Right ventricle myocardium superior (tissue), 1 donor: Measurements from ENCODE around the gene GRIP2. TPM values are rescaled to one million over a fixed set of nuclear protein-coding genes. Genes with fewer than 3 reads are reported as not detected.

ENCODE experiments used
- ATAC-seq: fragments of 200-7000 bp; cut with Tn5 transposase; one replicate; pipeline ENCODE4 v1.9.1; 2020; ENCODE audit warnings: mild to moderate bottlenecking; ENCODE audit not compliant: poor library complexity
- DNase-seq: peaks from one replicate; pipeline ENCODE4 v3.0.0-alpha.2; 2020
- intact Hi-C: fragments of 100-400 bp; cut with DNase I; formaldehyde crosslinking; loops from one replicate; pipeline ENCODE4 v1.11.2; 2022
- total RNA-seq: library from RNA; stranded (reverse); fragmentation: NEBNext Ultra II Directional; extraction: Animal tissue kit (Norgen Biotek cat#: 25700); gene quantifications from one replicate; pipeline ENCODE4 v1.2.1, GENCODE V29; 2021
- donor health status: DM: no; HTN: yes; CAD: no; lungs with severe emphysema.

The GRIP2 gene
- total RNA-seq, 1 donor from 2014 or later: 40.1 TPM

DNA sequence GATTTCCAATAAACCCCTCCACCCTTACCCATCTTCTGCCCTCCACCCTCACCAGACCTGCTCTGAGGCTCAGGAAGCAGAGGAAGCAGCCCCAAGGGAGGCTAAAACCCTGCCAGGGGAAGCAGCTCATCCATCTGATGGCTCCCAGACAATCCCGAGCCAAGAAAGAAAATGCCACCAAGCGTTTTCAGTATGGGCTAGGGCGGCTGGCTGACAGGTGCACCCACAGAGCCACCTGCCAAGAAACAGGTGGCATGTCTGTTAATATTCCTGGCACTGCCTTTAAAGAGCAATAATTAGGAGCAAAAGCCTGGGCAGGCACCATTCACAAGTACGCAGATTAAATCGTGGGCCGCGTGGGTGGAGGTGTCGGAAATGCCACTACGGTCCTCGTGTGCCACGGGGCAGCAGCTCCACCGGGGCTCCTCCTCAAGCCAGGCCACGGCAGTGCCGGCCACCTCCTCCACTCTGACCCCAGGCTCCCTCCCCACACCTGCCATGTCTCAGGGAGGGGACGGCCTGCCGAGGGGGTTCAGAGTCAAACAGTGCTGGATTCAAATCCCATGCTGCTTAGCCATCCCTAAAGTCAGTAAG is 23.9 kb upstream of the GRIP2 start:
- intact Hi-C loops: no loop called here
- no peak for DNase-seq
- ATAC-seq: no peak

GRCh38 chr3:14562121-14562890 is 22.2 kb upstream of the GRIP2 start:
- intact Hi-C loops: no loop called here
- DNase-seq: no peak
- ATAC-seq: no peak

DNA sequence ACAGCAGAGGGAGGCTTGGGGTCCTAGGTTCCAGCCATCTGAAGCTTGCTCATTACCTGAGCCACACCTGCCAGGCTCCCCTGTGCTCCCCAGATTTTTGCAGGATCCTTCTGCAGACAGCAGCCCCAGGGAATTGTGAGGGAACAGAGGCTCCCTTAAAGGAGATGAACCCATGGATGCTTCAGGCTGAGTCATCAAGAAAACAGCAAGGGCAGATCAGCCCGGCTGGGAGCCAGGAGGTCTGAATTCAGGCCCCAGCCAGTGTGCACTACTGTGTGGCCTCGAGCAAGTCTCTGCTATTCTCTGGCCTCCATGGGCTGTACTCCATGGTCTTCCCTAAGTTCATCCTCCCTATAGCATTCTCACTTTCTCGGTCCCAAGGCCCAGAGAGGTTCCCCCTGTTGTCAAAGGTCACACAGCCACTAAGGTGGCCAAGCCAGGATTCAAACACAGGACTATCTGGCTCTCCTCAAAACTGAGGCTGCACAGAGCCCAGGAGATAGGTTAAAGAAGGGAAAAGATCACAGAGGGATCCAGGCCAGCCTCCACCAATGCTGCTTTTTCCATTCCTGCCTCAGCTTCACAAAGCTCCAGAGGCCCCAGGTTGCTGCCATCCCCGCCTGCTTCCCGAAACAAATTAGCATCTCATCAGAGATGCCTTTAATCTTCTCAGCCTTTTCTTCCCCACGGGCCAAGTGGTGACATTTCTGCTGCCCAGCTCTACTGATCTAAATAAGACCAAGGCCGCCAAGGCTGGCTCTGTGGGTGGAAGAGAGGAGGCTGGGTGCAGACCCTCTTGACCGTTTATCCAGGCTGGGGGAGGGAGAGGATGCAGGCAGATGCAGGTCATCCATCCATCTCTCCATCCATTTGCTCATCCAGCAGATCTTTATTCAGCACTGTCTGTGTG is 21.2 kb upstream of the GRIP2 start:
- ATAC-seq (no peak), DNase-seq (no peak)
- intact Hi-C loops: no loop called here

- no peak for ATAC-seq
- no peak for DNase-seq
- intact Hi-C loops: no loop called here
Observed at GRCh38 chr3:14560110-14560509, 20.0 kb upstream of the GRIP2 start.

DNA sequence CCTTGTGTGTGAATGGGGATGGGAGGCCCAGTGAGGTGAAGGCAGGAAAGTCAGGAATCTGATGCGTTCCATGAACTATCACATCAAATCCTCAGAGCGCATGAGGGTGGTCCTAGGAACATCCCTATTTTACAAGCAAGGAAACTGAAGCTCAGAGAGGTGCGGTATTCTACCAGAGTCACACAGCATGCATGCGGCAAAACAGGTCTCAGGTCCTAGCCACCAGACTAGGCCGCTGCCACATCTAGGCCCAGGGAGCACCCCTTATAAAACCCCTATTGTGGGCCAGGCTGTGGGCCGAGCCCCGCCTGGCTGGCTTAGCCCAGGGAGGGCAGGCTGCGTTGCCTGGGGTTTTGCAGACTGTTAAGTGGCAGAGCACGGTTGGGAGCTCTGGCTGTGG is 17.9 kb upstream of the GRIP2 start:
- ATAC-seq (no peak), DNase-seq (no peak)
- intact Hi-C loops: no loop called here

- ATAC-seq: peak; percentile 92
- DNase-seq: peak; percentile 59
- intact Hi-C loops: no loop called here
Observed at GRCh38 chr3:14555835-14556234, 15.7 kb upstream of the GRIP2 start.

DNA sequence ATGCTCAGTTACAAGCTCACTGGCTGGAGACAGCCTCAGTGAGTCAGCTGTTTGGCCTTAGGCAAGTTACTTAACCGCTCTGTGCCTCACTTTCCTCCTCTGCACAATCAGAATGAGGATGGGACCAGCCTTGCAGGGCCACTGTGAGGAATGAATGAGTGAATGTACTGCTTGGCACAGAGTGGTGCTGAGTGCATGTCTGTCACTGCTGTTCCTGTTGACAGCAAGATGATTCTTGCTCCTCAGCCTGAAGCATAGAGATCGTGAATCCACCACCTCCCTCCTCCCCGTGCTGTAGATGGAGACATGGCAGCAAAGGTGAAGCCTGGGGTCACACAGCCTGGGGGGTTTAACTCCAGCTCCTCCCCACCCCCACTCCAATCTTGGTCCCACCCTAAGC is 14.6 kb upstream of the GRIP2 start:
- ATAC-seq (peak; percentile 8), DNase-seq (no peak)
- intact Hi-C loops: no loop called here

DNA sequence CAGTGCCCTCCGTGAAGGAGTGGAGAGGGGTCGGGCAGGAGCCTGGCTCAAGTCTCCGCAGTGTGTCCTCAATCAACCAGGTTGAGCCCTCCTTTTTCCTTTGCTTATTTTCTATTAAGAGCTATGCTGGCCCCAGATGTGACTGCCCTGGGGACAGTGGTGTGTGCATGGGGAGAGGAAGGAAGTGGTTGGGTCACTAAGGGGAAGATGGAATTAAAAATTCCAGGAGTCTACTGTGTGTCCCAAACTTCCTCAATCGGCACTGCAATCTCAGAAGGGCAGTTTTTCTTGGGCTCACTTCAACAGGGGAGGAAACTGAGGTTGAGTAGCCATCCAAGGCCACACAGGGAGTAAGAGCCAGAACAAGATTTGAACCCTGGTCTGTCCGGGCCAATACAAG is 13.7 kb upstream of the GRIP2 start:
- DNase-seq (peak; percentile 32), ATAC-seq (no peak)
- intact Hi-C loops: no loop called here

DNA sequence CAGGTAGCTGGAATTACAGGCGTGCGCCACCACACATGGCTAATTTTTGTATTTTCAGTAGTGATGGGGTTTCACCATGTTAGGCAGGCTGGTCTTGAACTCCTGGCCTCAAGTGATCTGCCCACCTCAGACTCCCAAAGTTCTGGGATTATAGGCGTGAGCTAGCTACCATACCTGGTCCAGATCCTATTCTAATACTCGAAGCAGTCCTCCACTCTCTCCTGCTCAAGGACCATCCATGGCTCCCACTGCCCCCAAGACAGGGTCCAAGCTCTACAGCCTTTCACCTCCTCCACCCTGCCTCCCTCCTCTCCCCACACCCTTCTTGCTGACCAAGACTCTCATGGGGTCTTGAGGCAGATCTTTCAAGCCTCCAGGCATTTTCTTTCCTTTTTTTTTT is 12.6 kb upstream of the GRIP2 start:
- ATAC-seq (no peak), DNase-seq (peak; percentile 2)
- intact Hi-C loops: no loop called here

DNA sequence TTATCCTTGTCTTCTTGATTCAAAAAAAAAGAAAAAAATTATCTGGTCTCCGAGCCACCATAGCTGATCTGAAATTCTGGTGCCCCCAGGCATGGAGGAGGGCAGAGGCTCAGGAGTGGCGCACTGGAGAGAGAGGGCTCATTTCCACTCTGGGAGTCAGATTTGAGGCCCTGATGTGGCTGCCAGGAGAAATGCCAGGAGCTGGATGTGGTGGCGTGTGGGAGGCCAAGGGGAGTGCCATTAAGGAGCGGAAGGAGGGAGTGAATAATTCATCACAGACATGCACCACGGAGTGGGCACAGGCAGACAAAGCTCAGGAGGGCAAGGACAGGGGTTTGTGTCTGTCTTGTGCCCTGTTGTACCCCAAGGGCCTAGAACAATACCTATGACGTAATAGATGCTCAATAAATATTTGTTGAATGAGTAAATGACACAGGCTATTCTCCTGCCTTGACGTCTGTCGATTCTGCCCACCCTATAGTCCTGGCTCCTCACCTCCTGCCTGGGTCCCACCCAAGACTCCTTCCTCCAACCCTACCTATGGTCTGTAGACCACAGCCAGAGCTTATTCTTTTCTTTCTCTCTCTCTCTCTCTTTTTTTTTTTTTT is 12.0 kb upstream of the GRIP2 start:
- ATAC-seq: no peak
- intact Hi-C loops: no loop called here
- DNase-seq: no peak

DNA sequence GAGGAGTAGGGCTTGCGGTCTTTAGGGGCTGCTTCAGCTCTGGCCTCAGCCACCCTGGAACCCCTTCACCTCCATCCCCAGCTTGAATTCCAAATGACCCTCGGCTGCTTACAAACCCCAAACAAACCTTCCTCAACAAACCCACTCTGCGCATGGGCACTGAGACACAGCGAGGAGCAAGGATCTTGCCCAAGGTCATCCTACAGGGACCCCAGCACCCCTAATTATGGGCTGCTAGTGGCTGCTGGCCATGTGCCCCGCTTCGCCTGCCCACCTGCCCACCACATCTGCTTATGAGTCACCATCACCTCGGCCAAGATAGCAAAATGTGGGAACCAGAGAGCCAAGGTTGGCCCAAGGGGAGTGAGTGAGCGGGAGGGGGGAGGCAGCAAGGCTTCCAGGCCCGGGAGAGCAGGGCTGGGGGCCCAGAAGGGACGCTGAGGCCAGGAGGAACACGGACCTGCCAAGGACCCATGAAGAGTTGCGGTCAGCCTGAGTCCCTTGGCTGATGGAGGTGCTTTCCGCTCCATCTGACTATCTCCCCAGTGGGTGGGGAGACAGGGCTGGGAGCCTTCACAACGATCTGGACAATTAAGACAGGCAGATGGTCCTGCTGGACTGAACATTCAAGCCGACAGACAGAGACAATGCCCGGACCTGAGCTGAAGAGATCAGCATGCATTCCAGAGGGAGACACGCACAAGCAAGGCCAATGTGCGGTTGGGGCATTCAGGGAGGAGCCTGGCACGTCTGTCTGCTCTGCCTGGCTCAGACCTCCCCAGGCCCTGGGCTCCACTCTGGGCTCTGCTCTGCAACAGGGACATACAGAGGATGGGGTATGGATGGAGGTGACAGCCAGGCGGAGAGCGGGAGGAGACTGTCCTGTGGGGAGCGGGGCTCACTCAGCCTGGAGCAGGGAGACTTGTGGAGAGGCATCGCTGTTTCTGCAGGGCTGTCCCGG is 10.8 kb upstream of the GRIP2 start:
- ATAC-seq (no peak), DNase-seq (peak; percentile 31)
- intact Hi-C loops: no loop called here

- DNase-seq: peak; percentile 25
Observed at GRCh38 chr3:14550181-14550580, 10.0 kb upstream of the GRIP2 start.

DNA sequence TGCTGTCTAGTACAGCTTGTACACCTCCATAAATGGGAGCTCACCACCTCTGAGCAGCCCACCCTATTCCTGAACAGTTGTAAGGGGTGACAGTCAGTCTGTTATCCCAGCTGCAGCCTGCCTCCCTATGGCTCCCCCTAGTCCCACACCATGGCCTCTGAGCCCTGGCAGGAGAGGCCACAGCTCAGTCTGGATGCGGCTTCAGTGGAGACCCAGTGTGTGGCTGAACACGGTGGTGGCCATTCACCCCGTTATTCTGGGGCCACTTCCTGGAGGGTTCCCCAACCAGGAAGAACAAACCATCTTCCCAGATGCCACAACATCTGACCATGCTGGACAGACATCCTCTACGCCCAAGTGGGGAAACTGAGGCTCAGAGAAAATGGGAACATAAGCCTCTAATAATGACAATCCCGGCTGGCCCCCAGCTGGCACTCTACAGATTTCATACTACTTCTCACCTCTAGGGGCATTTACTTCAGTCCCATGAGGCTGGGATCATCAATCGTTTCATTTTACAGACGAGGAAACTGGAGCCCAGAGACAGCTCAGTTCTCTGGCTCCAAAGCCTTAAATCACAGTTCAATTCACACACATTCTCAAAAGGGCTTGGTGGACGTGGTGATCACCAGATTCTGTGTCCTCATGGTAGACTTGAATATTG is 9.2 kb upstream of the GRIP2 start:
- ATAC-seq (no peak), DNase-seq (no peak)
- intact Hi-C loops: no loop called here

More at GRCh38 chr3:14550181-14550580, 10.0 kb upstream of the GRIP2 start:
- ATAC-seq: no peak
- intact Hi-C loops: no loop called here

DNA sequence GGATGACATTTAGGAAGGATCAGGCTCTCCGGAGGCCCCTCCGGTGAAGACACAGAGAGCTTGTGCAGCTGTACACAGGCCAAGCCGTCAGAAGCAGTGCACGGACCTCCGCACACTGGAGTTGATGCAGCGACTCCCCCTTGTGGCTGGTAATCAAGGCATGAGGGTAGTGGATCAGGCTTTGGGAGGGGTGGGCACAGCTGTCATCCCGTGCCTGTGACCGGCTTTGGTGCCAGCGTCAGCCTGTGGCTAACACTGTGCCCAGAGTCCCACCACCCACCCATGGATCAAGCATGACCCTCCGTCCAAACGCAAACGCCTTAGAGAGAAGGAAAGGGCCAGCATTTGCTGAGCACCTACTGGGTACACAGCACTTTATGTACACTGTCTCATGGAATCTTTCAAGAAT is 8.2 kb upstream of the GRIP2 start:
- ATAC-seq (peak; percentile 93), DNase-seq (peak; percentile 81)
- intact Hi-C loops: loop anchor here (1.0 kb wide), 1 partner anchor 39 kb away; no protein-coding TSS in a partner anchor

DNA sequence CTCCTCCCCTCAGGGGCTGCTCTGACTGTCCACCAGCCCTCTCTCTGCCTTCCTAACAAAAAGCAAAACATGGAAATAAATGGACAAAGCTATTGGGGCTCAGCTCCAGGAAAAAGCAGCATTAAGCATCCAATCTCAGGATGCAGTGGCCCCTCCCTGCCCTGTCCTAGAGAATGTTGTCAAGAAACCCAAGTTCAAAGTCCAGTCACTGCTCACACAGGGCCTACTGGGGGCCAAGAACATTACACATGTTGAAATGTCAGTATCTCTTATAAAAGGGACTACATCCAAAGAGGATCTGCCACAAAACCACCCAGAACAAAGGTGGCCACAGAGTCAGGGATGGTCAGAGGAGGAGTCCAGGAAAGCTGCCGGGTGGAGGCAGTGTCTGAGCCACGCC is 7.6 kb upstream of the GRIP2 start:
- DNase-seq (peak; percentile 10), ATAC-seq (no peak)
- intact Hi-C loops: loop anchor here (1.0 kb wide), 1 partner anchor 38 kb away; no protein-coding TSS in a partner anchor

GRCh38 chr3:14546041-14546440 is 5.9 kb upstream of the GRIP2 start:
- intact Hi-C loops: no loop called here
- no peak for DNase-seq
- ATAC-seq: no peak

DNA sequence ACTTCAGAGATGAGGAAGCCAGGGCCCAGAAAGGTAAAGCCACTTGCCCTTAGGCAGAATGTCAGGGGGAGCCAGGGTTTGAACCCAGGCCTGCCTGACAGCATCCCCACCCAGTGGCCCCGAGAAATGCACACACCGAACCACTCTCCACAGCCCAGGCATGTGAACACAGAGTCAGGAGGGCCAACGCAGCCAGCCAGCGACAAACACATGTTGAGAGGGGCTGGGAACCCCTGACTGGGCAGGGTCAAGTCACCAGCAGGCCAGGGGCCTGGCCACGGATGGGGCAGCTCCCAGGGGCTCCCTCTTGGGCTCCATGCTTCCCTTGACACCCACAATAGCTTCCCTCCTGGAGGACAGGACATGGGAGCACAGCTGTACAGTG is 5.1 kb upstream of the GRIP2 start:
- DNase-seq: peak; percentile 39

More for the DNA sequence above, 5.1 kb upstream of the GRIP2 start:
- intact Hi-C loops: no loop called here
- ATAC-seq: no peak
